GM19238 (cell line): ENCODE measurements around the gene SYT2.
"Not testable (repeated sequence)": the region's sequence is repeated elsewhere in the genome, so short reads cannot be mapped to it uniquely, and the experiment has no call there.

ENCODE experiments used
- DNase-seq: peaks from one replicate; pipeline ENCODE4 v3.0.0; 2011; ENCODE audit warnings: low spot score; ENCODE audit not compliant: insufficient read length

SYT2 gene

GRCh38 chr1:202710070-202711045 lies at the start of gene SYT2:
TSS of gene SYT2 (minus strand) at chr1:202710454. CDS start at chr1:202605772, 104,682 bp downstream.
- no peak for DNase-seq

GRCh38 chr1:202756391-202756790 lies 46.1 kb upstream of the SYT2 start:
- no peak for DNase-seq

- no peak for DNase-seq
Observed at GRCh38 chr1:202754293-202754692, 44.0 kb upstream of the SYT2 start.

DNA sequence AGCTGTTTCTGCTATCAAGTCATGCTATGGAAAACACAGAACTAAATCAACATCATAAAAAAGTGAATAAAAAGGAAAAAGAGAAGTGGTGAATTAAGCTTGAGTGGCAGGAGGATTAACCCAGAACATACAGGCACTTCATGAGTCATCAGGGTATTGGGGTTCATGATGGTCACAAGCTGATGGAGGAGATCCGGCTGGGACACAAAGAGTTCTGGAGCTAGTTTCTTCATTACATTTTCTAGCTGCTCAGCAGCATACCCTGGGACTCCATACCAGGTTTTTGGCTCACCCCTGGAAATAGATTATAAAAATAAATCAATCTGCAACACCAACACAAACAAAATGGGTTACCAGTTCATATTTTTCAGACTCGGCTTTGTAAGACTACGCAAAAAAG lies 42.5 kb upstream of the SYT2 start:
- no peak for DNase-seq

DNA sequence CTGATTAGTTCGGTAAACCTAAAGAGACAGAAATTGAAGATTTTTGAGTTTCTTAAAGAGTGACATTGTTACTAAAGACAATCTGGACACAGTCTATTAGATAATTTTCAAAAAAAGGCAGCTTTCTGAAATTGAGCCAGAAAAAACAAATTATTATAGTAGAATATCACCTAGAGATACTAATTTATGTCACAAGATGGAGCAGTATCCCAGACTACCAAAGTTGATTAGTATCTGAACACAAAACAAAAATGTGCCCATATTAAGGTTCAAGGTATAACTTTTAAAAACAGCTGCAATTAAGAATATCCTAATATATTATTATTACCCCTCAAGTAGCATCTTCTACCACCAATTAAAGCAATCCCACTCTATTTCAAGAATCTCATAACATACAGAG lies 40.5 kb upstream of the SYT2 start:
- no peak for DNase-seq

DNA sequence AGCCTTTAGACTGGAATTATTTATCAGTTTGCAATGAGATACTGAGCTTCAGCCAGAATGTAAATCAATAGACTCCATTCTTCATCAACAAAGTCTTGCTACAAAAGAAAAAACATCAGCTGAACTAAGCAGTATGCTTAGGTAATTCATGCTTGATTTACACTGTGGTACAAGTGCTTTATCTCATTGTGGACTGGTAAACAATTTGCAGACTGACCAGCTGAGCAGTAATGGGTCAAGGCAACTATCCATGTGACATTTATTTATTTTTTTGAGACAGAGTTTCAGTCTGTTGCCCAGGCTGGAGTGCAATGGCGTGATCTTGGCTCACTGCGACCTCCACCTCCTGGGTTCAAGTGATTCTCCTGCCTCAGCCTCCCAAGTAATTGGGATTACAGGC lies 39.8 kb upstream of the SYT2 start:
- no peak for DNase-seq

GRCh38 chr1:202745323-202745888 lies 35.2 kb upstream of the SYT2 start:
- DNase-seq = no peak

GRCh38 chr1:202744770-202745169 lies 34.5 kb upstream of the SYT2 start:
- not testable (repeated sequence) for DNase-seq

DNA sequence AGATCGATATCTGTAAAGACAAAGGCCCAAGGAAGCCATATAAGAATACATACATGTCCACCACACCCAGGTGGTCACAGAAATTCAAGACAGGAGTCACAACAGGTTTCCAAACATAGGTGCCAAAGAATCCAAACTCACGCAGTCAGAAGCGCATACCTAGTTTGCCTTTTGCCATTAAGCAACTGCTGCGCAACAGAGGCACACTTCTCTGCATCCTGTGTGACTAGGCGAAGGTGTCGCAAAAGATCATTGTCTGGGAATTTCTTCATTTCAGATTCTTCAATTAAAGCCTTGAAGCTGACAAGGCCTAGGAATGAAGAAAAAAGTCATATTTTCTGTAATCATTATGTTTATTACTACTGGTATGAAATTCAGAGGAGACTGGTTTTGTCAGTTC lies 32.2 kb upstream of the SYT2 start:
- DNase-seq = no peak

DNA sequence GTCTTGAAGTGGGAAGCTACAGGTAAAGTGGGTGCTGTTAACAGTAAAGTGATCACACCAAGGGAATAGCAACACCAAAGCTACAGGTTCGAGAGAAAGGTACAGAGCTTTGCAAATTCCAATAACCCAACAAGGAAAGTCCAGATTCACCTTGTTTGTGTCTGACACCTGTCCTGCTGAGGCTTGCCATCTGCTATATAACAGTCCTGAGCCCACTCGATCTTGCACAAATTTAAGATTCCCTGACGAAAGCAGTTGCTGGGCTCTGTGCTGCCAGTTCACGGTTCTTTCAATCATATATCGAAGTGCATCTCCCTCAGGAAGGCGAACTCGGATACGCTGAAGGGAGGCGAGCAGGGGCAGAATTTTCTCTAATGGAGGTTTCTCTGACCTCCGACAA lies 23.0 kb upstream of the SYT2 start:
- no peak for DNase-seq

- DNase-seq = no peak
Observed at GRCh38 chr1:202728951-202729350, 18.7 kb upstream of the SYT2 start.

DNA sequence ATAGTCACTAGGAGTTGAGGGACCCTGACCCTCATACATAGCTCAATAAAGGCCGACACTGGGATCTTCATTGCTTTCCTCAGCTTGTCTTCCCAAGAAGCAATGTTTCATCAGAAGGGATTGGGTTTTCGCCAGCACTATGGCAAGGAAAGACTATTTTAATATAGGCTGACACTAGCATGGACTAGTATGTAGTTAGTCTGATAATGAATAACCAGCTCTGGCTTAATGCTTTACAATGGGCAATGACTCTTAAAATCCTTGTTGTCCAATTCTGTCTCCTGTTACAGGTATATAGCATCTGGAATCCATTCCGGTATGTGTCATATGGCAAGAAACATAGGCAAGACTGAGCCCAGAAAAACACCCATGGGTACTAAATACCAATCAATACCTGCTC lies 15.3 kb upstream of the SYT2 start:
- DNase-seq = no peak

- no peak for DNase-seq
Observed at GRCh38 chr1:202723708-202724107, 13.5 kb upstream of the SYT2 start.

- DNase-seq = not testable (repeated sequence)
Observed at GRCh38 chr1:202723046-202723445, 12.8 kb upstream of the SYT2 start.

GRCh38 chr1:202716654-202717053 lies 6.4 kb upstream of the SYT2 start:
- no peak for DNase-seq

DNA sequence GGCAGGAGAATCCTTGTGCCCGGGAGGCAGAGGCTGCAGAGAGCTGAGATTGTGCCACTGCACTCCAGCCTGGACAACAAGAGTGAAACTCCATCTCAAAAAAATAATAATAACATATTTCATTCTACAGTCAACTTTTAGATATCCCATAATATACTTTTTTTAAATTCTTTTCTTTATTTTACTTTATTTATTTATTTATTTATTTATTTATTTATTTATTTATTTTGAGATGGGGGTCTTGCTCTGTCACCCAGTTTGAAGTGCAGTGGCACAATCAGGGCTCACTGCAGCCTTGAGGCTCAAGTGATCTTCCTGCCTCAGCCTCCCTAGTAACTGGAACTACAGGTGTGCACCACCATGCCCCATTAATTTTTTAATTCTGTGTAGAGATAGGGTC lies 3.9 kb upstream of the SYT2 start:
- DNase-seq = not testable (repeated sequence)

- DNase-seq = no peak
Observed at GRCh38 chr1:202713110-202713509, 2.9 kb upstream of the SYT2 start.

GRCh38 chr1:202711949-202712635 lies 1.8 kb upstream of the SYT2 start:
- DNase-seq = no peak

DNA sequence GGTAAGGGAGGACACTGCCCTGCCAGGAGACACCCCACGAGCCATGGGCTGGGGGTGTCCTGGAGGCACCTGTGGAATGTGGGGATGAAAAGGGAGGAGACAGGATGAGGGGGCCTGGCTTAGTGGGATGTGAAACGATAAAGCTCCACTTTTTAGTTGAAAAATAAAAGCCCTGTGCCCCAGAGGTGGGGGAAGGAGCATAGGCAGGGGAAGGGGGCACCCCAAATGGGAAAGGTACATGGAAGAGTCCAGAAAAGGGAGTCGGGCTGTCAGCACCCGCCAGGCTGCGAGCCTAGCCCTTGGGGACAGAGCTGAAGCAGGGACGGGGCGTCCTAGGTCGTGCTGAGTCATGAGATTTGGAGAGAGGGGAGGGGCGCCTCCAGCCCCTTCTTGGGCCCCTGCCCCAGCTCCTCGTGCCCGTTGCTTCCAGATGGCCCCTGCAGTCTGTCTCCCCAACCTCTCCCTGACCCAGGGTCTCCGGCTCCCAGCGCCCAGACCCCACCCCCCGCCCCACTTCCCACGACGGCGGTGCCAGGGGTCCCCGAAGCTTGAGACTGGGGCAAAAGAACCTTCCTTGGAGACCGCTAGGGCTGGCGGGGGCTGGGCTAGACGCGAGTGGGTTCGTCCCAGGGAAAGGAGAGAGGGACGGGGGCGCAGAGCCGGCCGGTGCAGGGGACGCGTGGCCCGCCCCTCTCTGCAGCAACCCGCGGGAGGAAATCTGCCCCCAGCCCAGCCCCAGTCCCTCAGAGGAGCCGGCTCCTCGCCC lies 795 bp downstream of the SYT2 start:
- DNase-seq = no peak

DNA sequence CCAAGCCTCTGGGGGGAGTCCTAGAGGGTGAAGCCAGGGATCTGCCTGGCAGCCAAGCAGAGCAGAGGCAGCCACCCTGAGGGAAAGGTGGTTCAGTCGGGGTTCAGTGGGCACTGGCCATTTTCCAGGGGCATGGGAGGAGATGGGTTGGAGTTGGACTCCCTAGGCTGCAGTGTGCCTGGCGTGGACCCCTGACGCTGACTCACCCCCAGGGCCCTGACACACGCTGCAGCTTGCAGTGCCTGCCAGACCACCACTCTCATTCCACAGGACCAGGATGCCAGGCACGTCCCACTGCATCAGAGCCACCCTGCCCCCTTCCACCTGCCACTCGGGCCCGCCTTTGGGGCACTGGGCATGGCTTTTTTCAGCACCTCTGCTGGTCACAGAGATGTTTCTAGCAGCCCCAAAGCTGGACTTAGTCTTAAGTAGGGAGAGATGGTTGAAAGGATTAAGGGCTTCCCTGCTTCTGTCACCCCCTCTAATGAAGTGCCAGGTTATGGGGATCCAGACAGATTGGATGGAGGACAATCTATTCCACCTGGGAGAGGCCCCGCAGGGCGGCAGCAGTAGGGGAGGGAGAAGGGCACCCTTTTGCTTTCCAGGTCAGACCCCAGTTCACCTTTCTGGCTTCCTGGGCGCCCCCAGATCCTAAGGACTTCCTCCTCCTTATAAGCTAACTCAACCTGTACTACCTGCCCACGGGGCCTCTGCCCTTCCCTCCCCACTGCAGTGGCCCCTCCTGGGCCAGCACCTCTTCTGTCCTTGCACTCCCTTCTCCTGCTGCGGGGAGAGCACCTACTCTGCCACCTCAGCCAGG lies 1.6 kb downstream of the SYT2 start:
- no peak for DNase-seq

DNA sequence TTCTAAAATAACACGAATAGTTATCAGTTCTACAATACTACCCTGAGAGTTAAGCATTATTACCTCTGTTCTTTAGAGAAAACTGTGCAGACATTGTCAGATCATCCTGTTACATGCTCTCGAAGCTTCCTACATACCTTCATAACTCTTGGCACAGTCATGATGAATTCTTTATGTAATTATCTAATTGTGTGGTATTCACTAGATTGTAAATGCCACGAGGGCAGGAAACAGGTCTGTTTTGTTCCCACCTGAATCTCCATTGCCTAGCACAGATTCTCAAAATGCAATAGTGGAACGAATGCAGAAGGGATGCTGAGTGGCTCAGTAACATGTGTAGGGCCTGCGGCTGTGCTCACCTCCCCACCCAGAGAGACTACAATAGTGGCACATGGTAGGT lies 3.4 kb downstream of the SYT2 start:
- no peak for DNase-seq
